Central memory CD8-positive, alpha-beta T cell (primary cell): ENCODE measurements around the gene ZCCHC14.
"Not testable (repeated sequence)": the region's sequence is repeated elsewhere in the genome, so short reads cannot be mapped to it uniquely, and the experiment has no call there.

ENCODE experiments used
- ATAC-seq: fragments of 150-1000 bp; cut with Tn5 transposase; replicated peaks from 2 replicates; pipeline ENCODE4 v1.10.0; 2022; ENCODE audit warnings: mild to moderate bottlenecking, moderate FRiP score, moderate number of reproducible peaks; ENCODE audit not compliant: poor library complexity, severe bottlenecking; ENCODE audit errors: extremely low read depth
- DNase-seq, 2 donors: peaks; one replicate each; pipeline ENCODE4 v3.0.0; 2021; ENCODE audit warnings: low spot score in 2 of 2
- H3K27ac Mint-ChIP-seq: one replicate; pipeline ENCODE4 v1.8.0; 2022; ENCODE audit warnings: low read depth, mild to moderate bottlenecking, moderate library complexity, mixed read lengths
- H3K27me3 Mint-ChIP-seq: one replicate; pipeline ENCODE4 v1.8.0; 2022; ENCODE audit warnings: mixed read lengths
- H3K36me3 Mint-ChIP-seq: one replicate; pipeline ENCODE4 v1.8.0; 2022; ENCODE audit warnings: mild to moderate bottlenecking, moderate library complexity, mixed read lengths; ENCODE audit not compliant: insufficient read depth
- H3K4me1 Mint-ChIP-seq: one replicate; pipeline ENCODE4 v1.8.0; 2022; ENCODE audit warnings: mixed read lengths
- H3K4me3 Mint-ChIP-seq: one replicate; pipeline ENCODE4 v1.8.0; 2022; ENCODE audit warnings: mild to moderate bottlenecking, moderate library complexity, mixed read lengths
- H3K9me3 Mint-ChIP-seq: one replicate; pipeline ENCODE4 v1.8.0; 2022; ENCODE audit warnings: mixed read lengths

ZCCHC14 gene

GRCh38 chr16:87517610-87518429 is 25.0 kb upstream of the ZCCHC14 start:
- H3K27me3 Mint-ChIP-seq: peaks cover 44% of the 10 kb centered on the region
- ATAC-seq, H3K9me3 Mint-ChIP-seq, H3K4me3 Mint-ChIP-seq, DNase-seq, H3K27ac Mint-ChIP-seq, H3K36me3 Mint-ChIP-seq, H3K4me1 Mint-ChIP-seq: not testable (repeated sequence)

- peaks cover 2% of the 10 kb centered on the region for H3K36me3 Mint-ChIP-seq
- peaks cover 54% of the 10 kb centered on the region for H3K27me3 Mint-ChIP-seq
- H3K4me3 Mint-ChIP-seq: no peak overlapping the region
- no peak for DNase-seq
- no peak for ATAC-seq
- H3K4me1 Mint-ChIP-seq: no peaks in the 10 kb centered on the region
- no peak overlapping the region for H3K27ac Mint-ChIP-seq
- no peaks in the 10 kb centered on the region for H3K9me3 Mint-ChIP-seq
Measured at GRCh38 chr16:87516361-87516760, 23.5 kb upstream of the ZCCHC14 start.

- no peak for DNase-seq
- Mint-ChIP-seq H3K27ac (no peak overlapping the region), H3K4me3 (no peak overlapping the region), H3K9me3 (no peaks in the 10 kb centered on the region), H3K27me3 (peaks cover 54% of the 10 kb centered on the region), H3K36me3 (peaks cover 2% of the 10 kb centered on the region), H3K4me1 (no peaks in the 10 kb centered on the region)
- no peak for ATAC-seq
Measured at GRCh38 chr16:87515475-87516330, 22.9 kb upstream of the ZCCHC14 start.

- H3K4me1 Mint-ChIP-seq, DNase-seq, H3K36me3 Mint-ChIP-seq, H3K9me3 Mint-ChIP-seq, ATAC-seq, H3K4me3 Mint-ChIP-seq: not testable (repeated sequence)
- Mint-ChIP-seq H3K27me3 (peaks cover 39% of the 10 kb centered on the region), H3K27ac (peak overlapping the region; percentile 51)
Measured at GRCh38 chr16:87509778-87510177, 17.0 kb upstream of the ZCCHC14 start.

GRCh38 chr16:87507351-87508069 is 14.7 kb upstream of the ZCCHC14 start:
- ATAC-seq (no peak), DNase-seq (no peak)
- H3K9me3 Mint-ChIP-seq: no peaks in the 10 kb centered on the region
- peaks cover 39% of the 10 kb centered on the region for H3K27me3 Mint-ChIP-seq
- H3K27ac Mint-ChIP-seq: no peak overlapping the region
- H3K4me1 Mint-ChIP-seq: no peaks in the 10 kb centered on the region
- no peaks in the 10 kb centered on the region for H3K36me3 Mint-ChIP-seq
- no peak overlapping the region for H3K4me3 Mint-ChIP-seq

- no peaks in the 10 kb centered on the region for H3K9me3 Mint-ChIP-seq
- H3K27me3 Mint-ChIP-seq: peaks cover 33% of the 10 kb centered on the region
- H3K27ac Mint-ChIP-seq: no peak overlapping the region
- H3K4me3 Mint-ChIP-seq: no peak overlapping the region
- ATAC-seq (no peak), DNase-seq (no peak)
- no peaks in the 10 kb centered on the region for H3K36me3 Mint-ChIP-seq
- H3K4me1 Mint-ChIP-seq: no peaks in the 10 kb centered on the region
Measured at GRCh38 chr16:87506423-87507350, 13.9 kb upstream of the ZCCHC14 start.

GRCh38 chr16:87505834-87506233 is 13.0 kb upstream of the ZCCHC14 start:
- no peaks in the 10 kb centered on the region for H3K4me1 Mint-ChIP-seq
- ATAC-seq: no peak
- no peaks in the 10 kb centered on the region for H3K9me3 Mint-ChIP-seq
- H3K36me3 Mint-ChIP-seq: no peaks in the 10 kb centered on the region
- no peak for DNase-seq
- H3K4me3 Mint-ChIP-seq: no peak overlapping the region
- peaks cover 27% of the 10 kb centered on the region for H3K27me3 Mint-ChIP-seq
- no peak overlapping the region for H3K27ac Mint-ChIP-seq

GRCh38 chr16:87503232-87503937 is 10.6 kb upstream of the ZCCHC14 start:
- not testable (repeated sequence) for H3K9me3 Mint-ChIP-seq, H3K27ac Mint-ChIP-seq, DNase-seq, H3K4me1 Mint-ChIP-seq, H3K36me3 Mint-ChIP-seq, H3K4me3 Mint-ChIP-seq, ATAC-seq
- peaks cover 11% of the 10 kb centered on the region for H3K27me3 Mint-ChIP-seq

GRCh38 chr16:87502308-87502969 is 9.6 kb upstream of the ZCCHC14 start:
- peaks cover 2% of the 10 kb centered on the region for H3K27me3 Mint-ChIP-seq
- H3K9me3 Mint-ChIP-seq: no peaks in the 10 kb centered on the region
- no peaks in the 10 kb centered on the region for H3K4me1 Mint-ChIP-seq
- H3K36me3 Mint-ChIP-seq: no peaks in the 10 kb centered on the region
- no peak overlapping the region for H3K4me3 Mint-ChIP-seq
- ATAC-seq (no peak), DNase-seq (no peak)
- H3K27ac Mint-ChIP-seq: no peak overlapping the region

- H3K9me3 Mint-ChIP-seq: no peaks in the 10 kb centered on the region
- H3K27ac Mint-ChIP-seq: no peak overlapping the region
- no peak for DNase-seq
- H3K4me1 Mint-ChIP-seq: peaks cover 12% of the 10 kb centered on the region
- no peak for ATAC-seq
- no peaks in the 10 kb centered on the region for H3K27me3 Mint-ChIP-seq
- no peak overlapping the region for H3K4me3 Mint-ChIP-seq
- H3K36me3 Mint-ChIP-seq: no peaks in the 10 kb centered on the region
Measured at GRCh38 chr16:87501117-87501516, 8.3 kb upstream of the ZCCHC14 start.

GRCh38 chr16:87499189-87499486 is 6.3 kb upstream of the ZCCHC14 start:
- H3K4me1 Mint-ChIP-seq: peaks cover 23% of the 10 kb centered on the region
- H3K4me3 Mint-ChIP-seq: no peak overlapping the region
- ATAC-seq: no peak
- no peak for DNase-seq
- no peaks in the 10 kb centered on the region for H3K27me3 Mint-ChIP-seq
- no peak overlapping the region for H3K27ac Mint-ChIP-seq
- H3K36me3 Mint-ChIP-seq: no peaks in the 10 kb centered on the region
- no peaks in the 10 kb centered on the region for H3K9me3 Mint-ChIP-seq
